Stimulated activated naive B cell treated with anti-CD40 and anti-IgM and Interleukin-4, amounts not matched to agents 10 μg/mL and 1 μg/mL and 100 μg/mL, for 72 hours (primary cell): Measurements from ENCODE around the gene LPIN1.
A peak's percentile ranks its signal among the peaks of the same experiment; 100 is the strongest.
"Not testable (repeated sequence)": the region's sequence is repeated elsewhere in the genome, so short reads cannot be mapped to it uniquely, and the experiment has no call there.

Experiments used
- ATAC-seq, 2 donors: fragments of 150-1000 bp; cut with Tn5 transposase; replicated peaks; 2 replicates each; pipeline ENCODE4 v1.10.0; 2021; ENCODE audit warnings: moderate library complexity in 1 of 2
- DNase-seq: peaks from one replicate; pipeline ENCODE4 v3.0.0; 2021
- H3K27ac Mint-ChIP-seq: one replicate; pipeline ENCODE4 v1.8.0; 2022; ENCODE audit warnings: mild to moderate bottlenecking, mixed read lengths
- H3K27me3 Mint-ChIP-seq, 2 donors: one replicate each; pipeline ENCODE4 v1.8.0; 2022; ENCODE audit warnings: mixed read lengths in 2 of 2
- H3K36me3 Mint-ChIP-seq, 2 donors: one replicate each; pipeline ENCODE4 v1.8.0; 2022; ENCODE audit warnings: mixed read lengths in 2 of 2, mild to moderate bottlenecking in 1 of 2
- H3K4me1 Mint-ChIP-seq, 2 donors: one replicate each; pipeline ENCODE4 v1.8.0; 2022; ENCODE audit warnings: mixed read lengths in 2 of 2, mild to moderate bottlenecking in 1 of 2
- H3K4me3 Mint-ChIP-seq, 2 donors: one replicate each; pipeline ENCODE4 v1.8.0; 2022; ENCODE audit warnings: mild to moderate bottlenecking in 2 of 2, mixed read lengths in 2 of 2, moderate library complexity in 1 of 2
- H3K9me3 Mint-ChIP-seq, 2 donors: one replicate each; pipeline ENCODE4 v1.8.0; 2022; ENCODE audit warnings: mixed read lengths in 2 of 2, mild to moderate bottlenecking in 1 of 2

The LPIN1 gene

GRCh38 chr2:11802782-11803191 lies 56.4 kb downstream of the LPIN1 start:
- H3K27me3 Mint-ChIP-seq: no peaks in the 10 kb centered on the region
- no peak overlapping the region for H3K27ac Mint-ChIP-seq
- no peak for ATAC-seq
- no peaks in the 10 kb centered on the region for H3K9me3 Mint-ChIP-seq
- peaks cover 63 to 88% of the 10 kb centered on the region in 2 donors for H3K36me3 Mint-ChIP-seq
- no peaks in the 10 kb centered on the region for H3K4me1 Mint-ChIP-seq
- DNase-seq: no peak
- no peak overlapping the region for H3K4me3 Mint-ChIP-seq

- H3K4me1 Mint-ChIP-seq: no peaks in the 10 kb centered on the region
- no peak overlapping the region for H3K27ac Mint-ChIP-seq
- H3K36me3 Mint-ChIP-seq: peaks cover 65 to 84% of the 10 kb centered on the region in 2 donors
Measured at GRCh38 chr2:11805024-11805423, 58.6 kb downstream of the LPIN1 start.

GRCh38 chr2:11805920-11806319 lies 59.5 kb downstream of the LPIN1 start:
- DNase-seq: no peak
- peaks cover 66 to 84% of the 10 kb centered on the region in 2 donors for H3K36me3 Mint-ChIP-seq

More at GRCh38 chr2:11805024-11805423, 58.6 kb downstream of the LPIN1 start:
- no peaks in the 10 kb centered on the region for H3K9me3 Mint-ChIP-seq
- no peaks in the 10 kb centered on the region for H3K27me3 Mint-ChIP-seq
- no peak overlapping the region for H3K4me3 Mint-ChIP-seq
- no peak for ATAC-seq
- no peak for DNase-seq

GRCh38 chr2:11807156-11808015 lies 61.0 kb downstream of the LPIN1 start:
- Mint-ChIP-seq H3K27ac (peak overlapping the region; percentile 62), H3K4me3 (no peak overlapping the region), H3K27me3 (no peaks in the 10 kb centered on the region), H3K9me3 (no peaks in the 10 kb centered on the region), H3K36me3 (peaks cover 67 to 84% of the 10 kb centered on the region in 2 donors), H3K4me1 (no peaks in the 10 kb centered on the region)
- no peak for DNase-seq
- peak; percentile 52 to 77 for ATAC-seq

More at GRCh38 chr2:11805920-11806319, 59.5 kb downstream of the LPIN1 start:
- Mint-ChIP-seq H3K27me3 (no peaks in the 10 kb centered on the region), H3K4me3 (no peak overlapping the region), H3K27ac (no peak overlapping the region), H3K4me1 (no peaks in the 10 kb centered on the region), H3K9me3 (no peaks in the 10 kb centered on the region)
- ATAC-seq: no peak

- Mint-ChIP-seq H3K4me1 (no peaks in the 10 kb centered on the region), H3K27me3 (no peaks in the 10 kb centered on the region), H3K27ac (no peak overlapping the region), H3K9me3 (no peaks in the 10 kb centered on the region), H3K36me3 (peaks cover 67 to 84% of the 10 kb centered on the region in 2 donors), H3K4me3 (no peak overlapping the region)
- ATAC-seq: no peak
- DNase-seq: no peak
Measured at GRCh38 chr2:11808016-11808400, 61.6 kb downstream of the LPIN1 start.

GRCh38 chr2:11809586-11810236 lies 63.3 kb downstream of the LPIN1 start:
- Mint-ChIP-seq H3K27ac (no peak overlapping the region), H3K4me3 (no peak overlapping the region)

GRCh38 chr2:11810237-11810977 lies 64.0 kb downstream of the LPIN1 start:
- no peaks in the 10 kb centered on the region for H3K4me1 Mint-ChIP-seq
- peaks cover 64 to 78% of the 10 kb centered on the region in 2 donors for H3K36me3 Mint-ChIP-seq
- ATAC-seq (no peak), DNase-seq (no peak)
- H3K9me3 Mint-ChIP-seq: no peaks in the 10 kb centered on the region
- H3K27ac Mint-ChIP-seq: no peak overlapping the region
- no peaks in the 10 kb centered on the region for H3K27me3 Mint-ChIP-seq
- H3K4me3 Mint-ChIP-seq: no peak overlapping the region

More at GRCh38 chr2:11809586-11810236, 63.3 kb downstream of the LPIN1 start:
- DNase-seq (no peak), ATAC-seq (no peak)
- no peaks in the 10 kb centered on the region for H3K9me3 Mint-ChIP-seq
- no peaks in the 10 kb centered on the region for H3K4me1 Mint-ChIP-seq
- no peaks in the 10 kb centered on the region for H3K27me3 Mint-ChIP-seq
- peaks cover 66 to 80% of the 10 kb centered on the region in 2 donors for H3K36me3 Mint-ChIP-seq

- Mint-ChIP-seq H3K27me3 (no peaks in the 10 kb centered on the region), H3K9me3 (no peaks in the 10 kb centered on the region), H3K27ac (no peak overlapping the region), H3K4me1 (no peaks in the 10 kb centered on the region), H3K4me3 (no peak overlapping the region), H3K36me3 (peaks cover 63 to 78% of the 10 kb centered on the region in 2 donors)
- no peak for ATAC-seq
- DNase-seq: no peak
Measured at GRCh38 chr2:11811036-11811654, 64.7 kb downstream of the LPIN1 start.

GRCh38 chr2:11812466-11813248 lies 66.2 kb downstream of the LPIN1 start:
- no peaks in the 10 kb centered on the region for H3K4me1 Mint-ChIP-seq
- H3K4me3 Mint-ChIP-seq: no peak overlapping the region
- ATAC-seq (no peak), DNase-seq (no peak)
- H3K27me3 Mint-ChIP-seq: no peaks in the 10 kb centered on the region
- H3K36me3 Mint-ChIP-seq: peaks cover 72 to 80% of the 10 kb centered on the region in 2 donors
- H3K9me3 Mint-ChIP-seq: no peaks in the 10 kb centered on the region
- H3K27ac Mint-ChIP-seq: no peak overlapping the region

GRCh38 chr2:11813345-11813744 lies 66.9 kb downstream of the LPIN1 start:
- not testable (repeated sequence) for ATAC-seq, DNase-seq, H3K4me1 Mint-ChIP-seq, H3K9me3 Mint-ChIP-seq, H3K27me3 Mint-ChIP-seq, H3K27ac Mint-ChIP-seq, H3K4me3 Mint-ChIP-seq
- peaks cover 69 to 76% of the 10 kb centered on the region in 2 donors for H3K36me3 Mint-ChIP-seq

- no peaks in the 10 kb centered on the region for H3K4me1 Mint-ChIP-seq
- no peak for ATAC-seq
- no peaks in the 10 kb centered on the region for H3K27me3 Mint-ChIP-seq
- H3K36me3 Mint-ChIP-seq: peaks cover 63 to 71% of the 10 kb centered on the region in 2 donors
- no peak overlapping the region for H3K4me3 Mint-ChIP-seq
- no peak for DNase-seq
- H3K9me3 Mint-ChIP-seq: no peaks in the 10 kb centered on the region
- no peak overlapping the region for H3K27ac Mint-ChIP-seq
Measured at GRCh38 chr2:11813951-11814350, 67.5 kb downstream of the LPIN1 start.

- Mint-ChIP-seq H3K27ac (no peak overlapping the region), H3K4me1 (no peaks in the 10 kb centered on the region)
- no peak for ATAC-seq
Measured at GRCh38 chr2:11814979-11815510, 68.6 kb downstream of the LPIN1 start.

GRCh38 chr2:11816935-11817334 lies 70.5 kb downstream of the LPIN1 start:
- not testable (repeated sequence) for ATAC-seq, DNase-seq, H3K27me3 Mint-ChIP-seq, H3K4me1 Mint-ChIP-seq, H3K9me3 Mint-ChIP-seq, H3K4me3 Mint-ChIP-seq, H3K27ac Mint-ChIP-seq
- H3K36me3 Mint-ChIP-seq: peaks cover 68 to 69% of the 10 kb centered on the region in 2 donors

More at GRCh38 chr2:11814979-11815510, 68.6 kb downstream of the LPIN1 start:
- Mint-ChIP-seq H3K4me3 (no peak overlapping the region), H3K36me3 (peaks cover 69 to 73% of the 10 kb centered on the region in 2 donors), H3K27me3 (no peaks in the 10 kb centered on the region), H3K9me3 (no peaks in the 10 kb centered on the region)
- DNase-seq: no peak
